ENCODE data around the gene SCAI. TPM values are rescaled to one million over a fixed set of nuclear protein-coding genes. Genes with fewer than 3 reads are reported as not detected.

The SCAI gene
- total and polyA plus RNA-seq, 2 of the 4 experiments (the other 2 are of a cell fraction): 3.6 to 14.5 TPM

DNA sequence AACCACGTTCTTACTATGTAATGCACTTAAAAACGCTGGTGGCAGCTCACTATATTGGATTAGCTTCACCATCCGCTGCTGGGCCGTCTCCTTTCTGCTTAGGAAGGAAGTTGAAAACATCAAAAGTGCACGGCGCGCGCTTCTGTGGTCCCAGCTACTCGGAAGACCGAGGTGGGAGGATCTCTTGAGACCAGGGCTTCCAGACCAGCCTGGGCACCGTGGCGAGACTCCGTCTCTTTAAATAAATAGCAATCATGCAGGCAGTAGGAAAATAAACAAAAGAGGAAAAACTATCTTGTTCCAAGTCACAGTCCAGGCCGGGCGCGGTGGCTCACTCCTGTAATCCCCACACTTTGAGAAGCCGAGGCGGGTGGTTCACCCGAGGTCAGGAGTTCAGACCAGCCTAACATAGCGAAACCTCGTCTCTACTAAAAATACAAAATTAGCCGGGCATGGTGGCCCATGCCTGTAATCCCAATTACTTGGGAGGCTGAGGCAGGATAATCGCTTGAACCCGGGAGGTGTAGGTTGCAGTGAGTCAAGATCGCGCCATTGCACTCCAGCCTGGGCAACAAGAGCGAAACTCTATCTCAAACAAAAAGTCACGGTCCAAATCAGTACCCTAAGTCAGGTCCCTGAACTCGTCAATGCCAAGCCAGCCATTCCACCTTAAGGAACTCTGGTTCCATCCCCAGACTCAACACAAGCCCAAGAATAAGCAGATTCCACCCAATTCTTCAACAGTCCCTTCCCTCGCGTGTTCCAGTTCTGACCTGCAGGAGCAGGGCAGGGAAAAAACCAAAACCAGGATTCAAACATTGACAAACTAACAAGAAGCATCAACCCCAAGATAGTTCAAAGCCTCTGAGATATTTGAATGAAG is 201.4 kb downstream of the SCAI start:
- in situ Hi-C loops (cut with MboI; ENCODE audit: low sequenced_read_pairs): loop anchor here (5.0 kb wide), 1 partner anchor 200 kb away; the partner anchor contains the start of gene SCAI
- H2AK9ac ChIP-seq (replicated peaks; ENCODE audit: low read depth, low read length, poor library complexity): peak overlapping the region; percentile 97
- H4K91ac ChIP-seq (ENCODE audit: insufficient read depth, low read depth, low read length): peak overlapping the region; percentile 89
- peak overlapping the region; percentile 72 for H2BK120ac ChIP-seq (ENCODE audit: low read depth, low read length)
- H3K4me1 ChIP-seq (ENCODE audit: control insufficient read depth, insufficient read depth, low read length): peaks cover 4% of the 10 kb centered on the region; the same call in 1 of the 2 replicates
- dilution Hi-C loops (cut with HindIII; ENCODE audit: low sequenced_read_pairs, unreplicated experiment): no loop called here
- H3K4me2 ChIP-seq (ENCODE audit: low read depth, low read length): peak overlapping the region; percentile 90
- H3K79me1 ChIP-seq (ENCODE audit: low read depth in 1 of 2, low read length in 2 of 2): peaks cover 11 to 12% of the 10 kb centered on the region in 2 experiments
- peak overlapping the region; percentile 93 for H3K27ac ChIP-seq (ENCODE audit: insufficient read depth, low read length)
- H3K27me3 ChIP-seq (ENCODE audit: control insufficient read depth, insufficient read depth, low read length): no peaks in the 10 kb centered on the region
- ATAC-seq (ENCODE audit: low read depth) (peak; percentile 40), DNase-seq (peak; percentile 58)
- H3K9me1 ChIP-seq (ENCODE audit: insufficient read depth, low read length): no peaks in the 10 kb centered on the region
- H4K5ac ChIP-seq (ENCODE audit: low read depth, low read length): peak overlapping the region; percentile 75
- peak overlapping the region; percentile 58 for H2AK5ac ChIP-seq (ENCODE audit: low read depth, low read length)
- no peaks in the 10 kb centered on the region for H4K20me1 ChIP-seq (ENCODE audit: insufficient read depth, low read length)
- WGBS, 2 experiments (ENCODE audit: extremely low coverage in 2 of 2, insufficient read length in 1 of 2): 16% methylated on average over 5 of the region's 31 CpGs; no CpG with 5 or more reads in 1 of the 2 experiments
- no TSS peak for BruUV-seq (replicated peaks)
- intact Hi-C loops (cut with micrococcal nuclease): loop anchor here (1.0 to 2.0 kb wide), 3 partner anchors 19 to 259 kb away; partner anchors contain the start of genes RABEPK and SCAI
- TF ChIP-seq RCOR1 (IDR thresholded peaks at IDR 0.05; ENCODE audit: insufficient replicate concordance, low read length) (no peak), MXI1 (IDR thresholded peaks at IDR 0.05; ENCODE audit: borderline replicate concordance, low read depth, low read length) (0 out of 2 replicates have a peak, but pooled peaks have one; percentile 12)
- peak overlapping the region; percentile 74 to 91 for H4K8ac ChIP-seq (ENCODE audit: low read depth in 2 of 2, low read length in 2 of 2)
- no peaks in the 10 kb centered on the region for H3K9me3 ChIP-seq (ENCODE audit: control insufficient read depth, insufficient read depth, low read length)
- H3K18ac ChIP-seq (ENCODE audit: low read depth, low read length): peak overlapping the region; percentile 72
- peak overlapping the region; percentile 8; the same call in 1 of the 3 replicates for H2BK15ac ChIP-seq (ENCODE audit: low read depth, low read length)
- peak overlapping the region; percentile 97 for H3K23ac ChIP-seq (ENCODE audit: low read depth, low read length)
- peak overlapping the region; percentile 96 for H3K56ac ChIP-seq (ENCODE audit: extremely low read depth, insufficient read depth, low read length)
- peak overlapping the region; percentile 95 for H3K9ac ChIP-seq (ENCODE audit: low read depth, low read length)
- H3K36me3 ChIP-seq (ENCODE audit: control insufficient read depth, insufficient read depth, low read length): peaks cover 3% of the 10 kb centered on the region; the same call in 1 of the 2 replicates
- CTCF ChIA-PET: no interaction called here
- POLR2A ChIA-PET (ENCODE audit: unreplicated experiment): no interaction called here
- H2BK20ac ChIP-seq (ENCODE audit: low read depth, low read length): peak overlapping the region; percentile 8; the same call in 1 of the 2 replicates
- peak overlapping the region; percentile 84 for H3K4me3 ChIP-seq (ENCODE audit: insufficient read depth, low read depth, low read length)
- peak overlapping the region; percentile 94 for H2AFZ ChIP-seq (replicated peaks; ENCODE audit: low read length, poor library complexity)
- H2BK5ac ChIP-seq (ENCODE audit: low read depth, low read length, poor library complexity, severe bottlenecking): peak overlapping the region; percentile 93
- peak overlapping the region; percentile 94 for H3K4ac ChIP-seq (ENCODE audit: low read depth, low read length)
- H3K14ac ChIP-seq (replicated peaks; ENCODE audit: low read depth, low read length): peak overlapping the region; percentile 98
